ENCODE measurements around the gene SIPA1. TPM values are rescaled to one million over a fixed set of nuclear protein-coding genes. Genes with fewer than 3 reads are reported as not detected.

SIPA1 gene
- total RNA-seq, 1 experiment from 2014 or later, result 105 TPM

DNA sequence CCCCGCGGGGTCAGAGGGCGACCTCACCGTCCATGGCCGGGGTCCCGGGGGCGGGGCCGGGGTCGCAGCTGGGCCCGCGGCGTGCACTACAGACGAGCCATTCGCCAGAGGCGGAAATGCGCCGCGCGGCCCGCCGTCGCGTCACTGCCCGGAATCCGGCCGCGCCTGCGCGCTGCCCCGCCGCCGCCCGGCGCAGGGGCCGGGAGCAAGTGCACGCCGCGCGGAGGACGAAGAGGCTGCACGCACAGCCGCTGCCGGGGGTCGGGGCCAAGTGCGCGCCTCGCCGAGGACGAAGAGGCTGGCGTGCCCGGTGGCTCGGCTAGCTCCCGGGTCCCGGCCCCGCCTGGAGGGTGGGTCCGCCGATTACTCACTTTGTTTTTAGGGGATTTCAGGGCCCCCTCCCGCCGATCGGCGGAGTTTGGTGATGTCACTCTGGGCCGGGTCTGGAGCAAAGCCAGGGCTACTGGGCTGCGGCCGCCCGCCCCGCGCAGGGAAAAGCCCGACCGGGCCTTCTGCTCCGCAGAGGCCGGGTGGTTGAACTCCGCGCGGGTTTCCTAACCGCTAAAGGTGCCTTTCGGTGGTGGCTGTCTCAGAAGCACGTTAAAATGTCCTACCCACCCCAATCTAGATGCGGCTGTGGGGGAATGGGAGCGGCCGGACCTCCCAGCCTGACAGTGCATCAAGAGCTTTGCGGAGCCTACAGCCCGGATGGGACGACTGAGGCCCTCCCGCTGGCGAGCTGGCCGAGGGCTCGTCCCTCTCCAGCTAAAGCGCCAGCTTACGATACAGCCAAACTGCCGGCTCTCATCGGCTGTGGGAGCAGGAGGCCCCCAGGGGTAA is 25.1 kb downstream of the SIPA1 start, which contains the start of gene RELA:
TSS of gene RELA (minus strand) at position 118 of the 840 bp plus-strand sequence. CDS start at position 34, 84 bp downstream.
- Histone ChIP-seq H3K4me3 (replicated peaks in 1 of 2; ENCODE audit: low read depth in 1 of 2, low read length in 2 of 2) (peak within 1 kb of the TSS; percentile 86 to 100), H4K20me1 (ENCODE audit: insufficient read depth) (no peaks in the 10 kb centered on the region), H3K27me3 (ENCODE audit: insufficient read depth, low read length) (no peaks in the 10 kb centered on the region), H2AFZ (ENCODE audit: low read depth, low read length, poor library complexity, severe bottlenecking) (peak within 1 kb of the TSS; percentile 2), H3K4me2 (ENCODE audit: low read length) (peak within 1 kb of the TSS; percentile 88), H3K79me2 (ENCODE audit: insufficient read depth, low read length) (peaks cover 41% of the 10 kb centered on the region), H3K9me2 (ENCODE audit: insufficient read depth) (no peaks in the 10 kb centered on the region), H3K36me3 (ENCODE audit: control insufficient read depth in 1 of 2, insufficient read depth in 2 of 2, low read length in 2 of 2) (peaks cover 25 to 32% of the 10 kb centered on the region in 2 experiments; a peak in 3 of 4 replicates), H3K9ac (ENCODE audit: low read length) (peak within 1 kb of the TSS; percentile 95), H3K4me1 (ENCODE audit: control insufficient read depth in 1 of 2, insufficient read depth in 2 of 2, low read length in 2 of 2) (peaks cover 17 to 24% of the 10 kb centered on the region in 2 experiments), H3K27ac (ENCODE audit: low read depth, low read length) (peak within 1 kb of the TSS; percentile 95), H3K9me3 (ENCODE audit: control insufficient read depth in 1 of 2, insufficient read depth in 1 of 2, low read depth in 1 of 2, low read length in 2 of 2) (no peaks in the 10 kb centered on the region)
- intact Hi-C loops (cut with micrococcal nuclease), result no loop called here
- BruUV-seq (replicated peaks), result TSS peak; percentile 89
- ChIA-PET POLR2A (interaction anchor here (0.9 to 3.1 kb wide), 4 partner anchors 8 to 48 kb away, joined by 3 to 24 read pairs (median 4); partner anchors contain the start of gene PCNX3), CTCF (interaction anchor here (0.5 to 1.4 kb wide), 7 partner anchors 25 to 197 kb away, joined by 3 to 4 read pairs (median 4); partner anchors contain the start of genes KAT5, MUS81 and SIPA1), RAD21 (ENCODE audit: low non-redundant PET in 1 of 2, low total read pairs in 2 of 2, uncharacterized antibody in 2 of 2, unreplicated experiment in 2 of 2) (interaction anchor here (0.6 to 1.0 kb wide), 3 partner anchors 25 to 123 kb away, joined by 5 to 7 read pairs (median 6); partner anchors contain the start of gene SIPA1 (in 1 of the 2))
- DNase-seq (ENCODE audit: low read depth, low spot score) (peak; percentile 84), ATAC-seq (peak; percentile 88)
- TF ChIP-seq SIN3A (IDR thresholded peaks at IDR 0.05; ENCODE audit: low read depth), result peak; percentile 66; the same call in 1 of the 2 replicates
- peak; percentile 39; the same call in 1 of the 2 replicates for TF ChIP-seq FOSL1 (IDR thresholded peaks at IDR 0.05; ENCODE audit: low read depth)
- no peak for TF ChIP-seq EZH2 (IDR thresholded peaks at IDR 0.05)
- TF ChIP-seq ATF3 (IDR thresholded peaks at IDR 0.05), result no peak
- no peak for TF ChIP-seq CBX3 (IDR thresholded peaks at IDR 0.05; ENCODE audit: low read depth)
- no peak for TF ChIP-seq EGR1 (IDR thresholded peaks at IDR 0.05; ENCODE audit: low read depth)
- no peak for TF ChIP-seq EZH2phosphoT487 (IDR thresholded peaks at IDR 0.05; ENCODE audit: borderline replicate concordance)
- no peak for TF ChIP-seq REST (IDR thresholded peaks at IDR 0.05; ENCODE audit: low read depth)
- TF ChIP-seq SRF (IDR thresholded peaks at IDR 0.05; ENCODE audit: low read depth), result no peak; the same call in 1 of the 2 replicates
- peak; percentile 53 for TF ChIP-seq POLR2AphosphoS5 (IDR thresholded peaks at IDR 0.05; ENCODE audit: low read depth, low read length)
- TF ChIP-seq POLR2A (IDR thresholded peaks at IDR 0.05; ENCODE audit: borderline replicate concordance, extremely low read depth, insufficient read depth, insufficient read length), result peak; percentile 82
- no peak for TF ChIP-seq TCF7L2 (IDR thresholded peaks at IDR 0.05; ENCODE audit: borderline replicate concordance, extremely low read depth, insufficient read depth, insufficient read length)
- TF ChIP-seq JUND (IDR thresholded peaks at IDR 0.05), result peak; percentile 34; the same call in 1 of the 2 replicates
- peak; percentile 46; the same call in 1 of the 2 replicates for TF ChIP-seq MAX (IDR thresholded peaks at IDR 0.05)
- no peak for TF ChIP-seq RAD21 (IDR thresholded peaks at IDR 0.05; ENCODE audit: low read depth)
- TF ChIP-seq CEBPB (IDR thresholded peaks at IDR 0.05; ENCODE audit: low read depth), result no peak
- TF ChIP-seq, protein P1, sequence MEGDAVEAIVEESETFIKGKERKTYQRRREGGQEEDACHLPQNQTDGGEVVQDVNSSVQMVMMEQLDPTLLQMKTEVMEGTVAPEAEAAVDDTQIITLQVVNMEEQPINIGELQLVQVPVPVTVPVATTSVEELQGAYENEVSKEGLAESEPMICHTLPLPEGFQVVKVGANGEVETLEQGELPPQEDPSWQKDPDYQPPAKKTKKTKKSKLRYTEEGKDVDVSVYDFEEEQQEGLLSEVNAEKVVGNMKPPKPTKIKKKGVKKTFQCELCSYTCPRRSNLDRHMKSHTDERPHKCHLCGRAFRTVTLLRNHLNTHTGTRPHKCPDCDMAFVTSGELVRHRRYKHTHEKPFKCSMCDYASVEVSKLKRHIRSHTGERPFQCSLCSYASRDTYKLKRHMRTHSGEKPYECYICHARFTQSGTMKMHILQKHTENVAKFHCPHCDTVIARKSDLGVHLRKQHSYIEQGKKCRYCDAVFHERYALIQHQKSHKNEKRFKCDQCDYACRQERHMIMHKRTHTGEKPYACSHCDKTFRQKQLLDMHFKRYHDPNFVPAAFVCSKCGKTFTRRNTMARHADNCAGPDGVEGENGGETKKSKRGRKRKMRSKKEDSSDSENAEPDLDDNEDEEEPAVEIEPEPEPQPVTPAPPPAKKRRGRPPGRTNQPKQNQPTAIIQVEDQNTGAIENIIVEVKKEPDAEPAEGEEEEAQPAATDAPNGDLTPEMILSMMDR (IDR thresholded peaks at IDR 0.05 in 2 of 3, conservative IDR thresholded peaks at IDR 0.05 in 1 of 3; ENCODE audit: borderline replicate concordance in 1 of 3, insufficient read depth in 1 of 3, low read depth in 2 of 3, low read length in 2 of 3), result no peak
- TF ChIP-seq ZFX (IDR thresholded peaks at IDR 0.05), result peak; percentile 85

All from HCT116 (cell line).